Neural cell (in vitro differentiated cells): ENCODE measurements around the gene TGFBRAP1. TPM values are rescaled to one million over a fixed set of nuclear protein-coding genes. Genes with fewer than 3 reads are reported as not detected.

Experiments
- H2AFZ ChIP-seq: fragments of 200-600, 300-800 bp; sonication (generic), shearing (Covaris generic); 2 replicates; pipeline ENCODE4 v1.6.0; 2014; ENCODE audit warnings: low read depth, mild to moderate bottlenecking, antibody characterized with exemption, low read length, moderate library complexity
- H3F3A ChIP-seq: fragments of 200-600 bp; shearing (Covaris generic); 2 replicates; pipeline ENCODE4 v1.6.1; 2016; ENCODE audit warnings: mild to moderate bottlenecking, moderate library complexity, mixed read lengths, antibody characterized with exemption, low read length; ENCODE audit not compliant: insufficient read depth, poor library complexity, severe bottlenecking
- H3K27ac ChIP-seq: fragments of 200-600, 300-800 bp; sonication (generic), shearing (Covaris generic); 2 replicates; pipeline ENCODE4 v1.5.1; 2014; ENCODE audit warnings: mild to moderate bottlenecking, low read length, moderate library complexity
- H3K27me3 ChIP-seq: fragments of 300-800, 200-600 bp; sonication (generic), shearing (Covaris generic); 2 replicates; pipeline ENCODE4 v1.6.0; 2014; ENCODE audit warnings: mild to moderate bottlenecking, low read depth, low read length, moderate library complexity; ENCODE audit not compliant: insufficient read depth
- H3K36me3 ChIP-seq: fragments of 300-800, 200-600 bp; sonication (generic), shearing (Covaris generic); 2 replicates; pipeline ENCODE4 v1.5.1; 2014; ENCODE audit warnings: mild to moderate bottlenecking, antibody characterized with exemption, low read length, moderate library complexity; ENCODE audit not compliant: insufficient read depth
- H3K4me2 ChIP-seq: fragments of 300-800, 200-600 bp; sonication (generic), shearing (Covaris generic); 2 replicates; pipeline ENCODE4 v1.6.0; 2014; ENCODE audit warnings: mild to moderate bottlenecking, low read length
- H3K4me3 ChIP-seq: fragments of 300-800, 200-600 bp; sonication (generic), shearing (Covaris generic); 2 replicates; pipeline ENCODE4 v1.5.1; 2014; ENCODE audit warnings: mild to moderate bottlenecking, low read length, moderate library complexity
- H3K79me2 ChIP-seq: fragments of 200-600 bp; shearing (Covaris generic); replicated peaks from 2 replicates; pipeline ENCODE4 v1.6.0; 2014; ENCODE audit warnings: mild to moderate bottlenecking, low read length, moderate library complexity; ENCODE audit not compliant: insufficient read depth
- H3K9ac ChIP-seq: fragments of 300-800, 200-600 bp; sonication (generic), shearing (Covaris generic); 2 replicates; pipeline ENCODE4 v1.6.1; 2016; ENCODE audit warnings: mild to moderate bottlenecking, low read length, mixed read lengths
- H3K9me2 ChIP-seq: fragments of 200-600 bp; shearing (Covaris generic); 2 replicates; pipeline ENCODE4 v1.6.1; 2016; ENCODE audit warnings: mild to moderate bottlenecking, low read length, mixed read lengths; ENCODE audit not compliant: insufficient read depth
- H3K9me3 ChIP-seq: fragments of 200-600, 300-800 bp; sonication (generic), shearing (Covaris generic); 2 replicates; pipeline ENCODE4 v1.6.1; 2016; ENCODE audit warnings: mild to moderate bottlenecking, mixed run types, low read length, moderate library complexity, mixed read lengths
- H4K20me1 ChIP-seq: fragments of 200-600 bp; shearing (Covaris generic); 2 replicates; pipeline ENCODE4 v1.6.1; 2016; ENCODE audit warnings: mild to moderate bottlenecking, mixed run types; ENCODE audit not compliant: insufficient read depth
- EP300 ChIP-seq: fragments of 450-650 bp; conservative IDR thresholded peaks from 2 replicates; pipeline ENCODE4 v1.6.1; 2014; ENCODE audit warnings: antibody characterized with exemption, mild to moderate bottlenecking, moderate library complexity; ENCODE audit not compliant: poor library complexity, severe bottlenecking
- EZH2 ChIP-seq: fragments of 200-600, 300-800 bp; shearing (Covaris generic), sonication (generic); IDR thresholded peaks from 2 replicates; pipeline ENCODE4 v1.6.1; 2014; ENCODE audit warnings: antibody characterized with exemption, low read length, borderline replicate concordance, mild to moderate bottlenecking; ENCODE audit not compliant: insufficient read depth, poor library complexity, severe bottlenecking
- MXI1 ChIP-seq: fragments of 450-650 bp; conservative IDR thresholded peaks from 2 replicates; pipeline ENCODE4 v1.6.1; 2014; ENCODE audit warnings: antibody characterized with exemption, mild to moderate bottlenecking; ENCODE audit not compliant: poor library complexity, severe bottlenecking
- POLR2AphosphoS5 ChIP-seq: IDR thresholded peaks from 2 replicates; pipeline ENCODE4 v1.6.1; 2012
- RAD21 ChIP-seq: fragments of 450-650 bp; conservative IDR thresholded peaks from 2 replicates; pipeline ENCODE4 v1.6.1; 2014; ENCODE audit warnings: antibody characterized with exemption, mild to moderate bottlenecking, moderate library complexity
- REST ChIP-seq: IDR thresholded peaks from 2 replicates; pipeline ENCODE4 v1.6.1; 2012; ENCODE audit warnings: borderline replicate concordance
- SMC3 ChIP-seq: fragments of 450-650 bp; conservative IDR thresholded peaks from 2 replicates; pipeline ENCODE4 v1.6.1; 2014; ENCODE audit warnings: antibody characterized with exemption, mild to moderate bottlenecking, moderate library complexity; ENCODE audit not compliant: poor library complexity
- TAF1 ChIP-seq: IDR thresholded peaks from 2 replicates; pipeline ENCODE4 v1.6.1; 2012; ENCODE audit warnings: low read depth
- polyA plus RNA-seq: library from polyadenylated mRNA; depleted of rRNA; stranded (reverse); fragments of >200 nt; gene quantifications from 2 replicates; pipeline ENCODE4 v1.2.3, GENCODE V29; 2014
- TF ChIP-seq, protein P1 (sequence below): fragments of 450-650 bp; IDR thresholded peaks from 2 replicates; pipeline ENCODE4 v1.5.1; 2014; ENCODE audit warnings: antibody characterized with exemption, mild to moderate bottlenecking, moderate library complexity; ENCODE audit not compliant: poor library complexity, severe bottlenecking

TGFBRAP1 gene
- polyA plus RNA-seq, 1 donor from 2014 or later = 13.9 TPM

DNA sequence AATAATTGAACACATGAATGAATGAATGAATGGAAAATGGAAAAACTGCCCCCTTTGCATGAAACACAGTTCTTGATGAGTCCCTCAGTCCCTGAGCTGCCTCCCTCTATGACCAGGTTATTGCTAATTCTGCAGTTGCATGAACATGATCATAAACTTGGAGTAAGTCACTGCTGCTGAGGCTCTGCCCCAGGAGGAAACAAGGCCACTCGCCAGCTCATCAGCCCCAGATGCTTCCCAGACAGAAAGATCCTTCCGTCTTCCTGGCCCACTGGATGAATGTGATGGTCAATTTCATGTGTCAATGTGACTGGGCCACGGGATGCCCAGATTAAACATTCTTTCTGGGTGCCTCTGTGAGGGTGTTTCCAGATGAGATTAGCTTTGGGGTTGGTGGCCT, 71.6 kb downstream of the TGFBRAP1 start:
- no peaks in the 10 kb centered on the region for H4K20me1 ChIP-seq
- H3K4me3 ChIP-seq = no peak overlapping the region
- no peaks in the 10 kb centered on the region for H3K27me3 ChIP-seq
- TF ChIP-seq POLR2AphosphoS5 = no peak
- TF ChIP-seq RAD21 = no peak
- no peak for TF ChIP-seq MXI1
- TF ChIP-seq REST = no peak
- TF ChIP-seq TAF1 = no peak
- TF ChIP-seq SMC3 = no peak
- TF ChIP-seq EZH2 = no peak
- no peaks in the 10 kb centered on the region for H3K36me3 ChIP-seq
- H3K9me2 ChIP-seq = no peaks in the 10 kb centered on the region
- no peaks in the 10 kb centered on the region for H3F3A ChIP-seq
- no peaks in the 10 kb centered on the region for H3K79me2 ChIP-seq
- no peak overlapping the region for H3K4me2 ChIP-seq
- H3K9ac ChIP-seq = no peak overlapping the region
- no peaks in the 10 kb centered on the region for H3K9me3 ChIP-seq
- H2AFZ ChIP-seq = no peak overlapping the region
- H3K27ac ChIP-seq = no peak overlapping the region

DNA sequence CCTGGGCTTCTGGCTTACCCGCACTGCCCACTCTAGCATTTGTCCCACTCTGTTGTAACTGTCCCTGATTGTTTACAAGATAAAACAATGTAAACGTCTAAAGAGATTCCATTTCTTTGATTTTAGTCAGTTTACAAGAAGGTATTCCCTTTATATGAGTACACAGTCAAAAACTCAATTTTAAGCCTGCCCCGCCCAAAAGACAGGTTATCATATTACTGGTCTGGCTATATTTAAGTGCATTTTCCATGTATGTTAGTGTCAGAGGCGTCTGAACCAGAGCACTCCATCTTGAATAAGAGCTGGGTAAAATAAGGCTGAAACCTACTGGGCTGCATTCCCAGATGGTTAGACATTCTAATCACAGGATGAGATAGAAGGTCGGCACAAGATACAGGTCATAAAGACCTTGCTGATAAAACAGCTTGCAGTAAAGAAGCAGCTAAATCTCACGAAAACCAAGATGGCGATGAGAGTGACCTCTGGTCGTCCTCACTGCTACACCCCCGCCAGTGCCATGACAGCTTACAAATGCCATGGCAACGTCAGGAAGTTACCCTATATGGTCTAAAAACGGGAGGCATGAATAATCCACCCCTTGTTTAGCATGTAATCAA, 73.0 kb downstream of the TGFBRAP1 start:
- Histone ChIP-seq H3K4me3 (no peak overlapping the region), H2AFZ (no peak overlapping the region), H3K27me3 (no peaks in the 10 kb centered on the region), H3K4me2 (no peak overlapping the region), H3K79me2 (no peaks in the 10 kb centered on the region), H3K9me3 (no peaks in the 10 kb centered on the region), H3K9me2 (no peaks in the 10 kb centered on the region), H3K36me3 (no peaks in the 10 kb centered on the region), H3K27ac (no peak overlapping the region), H3K9ac (no peak overlapping the region), H4K20me1 (no peaks in the 10 kb centered on the region), H3F3A (no peaks in the 10 kb centered on the region)
- no peak for TF ChIP-seq EP300
- TF ChIP-seq, protein P1, sequence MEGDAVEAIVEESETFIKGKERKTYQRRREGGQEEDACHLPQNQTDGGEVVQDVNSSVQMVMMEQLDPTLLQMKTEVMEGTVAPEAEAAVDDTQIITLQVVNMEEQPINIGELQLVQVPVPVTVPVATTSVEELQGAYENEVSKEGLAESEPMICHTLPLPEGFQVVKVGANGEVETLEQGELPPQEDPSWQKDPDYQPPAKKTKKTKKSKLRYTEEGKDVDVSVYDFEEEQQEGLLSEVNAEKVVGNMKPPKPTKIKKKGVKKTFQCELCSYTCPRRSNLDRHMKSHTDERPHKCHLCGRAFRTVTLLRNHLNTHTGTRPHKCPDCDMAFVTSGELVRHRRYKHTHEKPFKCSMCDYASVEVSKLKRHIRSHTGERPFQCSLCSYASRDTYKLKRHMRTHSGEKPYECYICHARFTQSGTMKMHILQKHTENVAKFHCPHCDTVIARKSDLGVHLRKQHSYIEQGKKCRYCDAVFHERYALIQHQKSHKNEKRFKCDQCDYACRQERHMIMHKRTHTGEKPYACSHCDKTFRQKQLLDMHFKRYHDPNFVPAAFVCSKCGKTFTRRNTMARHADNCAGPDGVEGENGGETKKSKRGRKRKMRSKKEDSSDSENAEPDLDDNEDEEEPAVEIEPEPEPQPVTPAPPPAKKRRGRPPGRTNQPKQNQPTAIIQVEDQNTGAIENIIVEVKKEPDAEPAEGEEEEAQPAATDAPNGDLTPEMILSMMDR = no peak
- TF ChIP-seq EZH2 = no peak
- no peak for TF ChIP-seq MXI1
- no peak for TF ChIP-seq REST
- TF ChIP-seq POLR2AphosphoS5 = no peak
- TF ChIP-seq RAD21 = no peak
- no peak for TF ChIP-seq TAF1
- TF ChIP-seq SMC3 = no peak
